Islet of Langerhans (tissue), 1 donor: Measurements from ENCODE around the gene COX11.

Experiments
- FAIRE-seq: peaks from one replicate; lab custom pipeline; 2011; peaks lifted over from hg19 to GRCh38; lab: Jason Lieb, UNC

Gene COX11

GRCh38 chr17:54967621-54968261 lies 713 bp downstream of the COX11 start:
- no peak for FAIRE-seq

- no peak for FAIRE-seq
Measured at GRCh38 chr17:54956791-54957190, 11.7 kb downstream of the COX11 start.

- FAIRE-seq: no peak
Measured at GRCh38 chr17:54951286-54951685, 17.2 kb downstream of the COX11 start.

- peak; percentile 98 for FAIRE-seq
Measured at GRCh38 chr17:54950116-54950515, 18.3 kb downstream of the COX11 start.

- FAIRE-seq: no peak
Measured at GRCh38 chr17:54948380-54948779, 20.1 kb downstream of the COX11 start.

GRCh38 chr17:54947396-54947795 lies 21.1 kb downstream of the COX11 start:
- no peak for FAIRE-seq

- no peak for FAIRE-seq
Measured at GRCh38 chr17:54945671-54946070, 22.8 kb downstream of the COX11 start.

- FAIRE-seq: no peak
Measured at GRCh38 chr17:54945231-54945630, 23.2 kb downstream of the COX11 start.

- no peak for FAIRE-seq
Measured at GRCh38 chr17:54944796-54945195, 23.7 kb downstream of the COX11 start.

GRCh38 chr17:54941285-54941684 lies 27.2 kb downstream of the COX11 start:
- no peak for FAIRE-seq

- no peak for FAIRE-seq
Measured at GRCh38 chr17:54937426-54937825, 31.0 kb downstream of the COX11 start.

- FAIRE-seq: no peak
Measured at GRCh38 chr17:54937018-54937417, 31.4 kb downstream of the COX11 start.

GRCh38 chr17:54935471-54935870 lies 33.0 kb downstream of the COX11 start:
- FAIRE-seq: no peak

- no peak for FAIRE-seq
Measured at GRCh38 chr17:54933921-54934320, 34.5 kb downstream of the COX11 start.

- no peak for FAIRE-seq
Measured at GRCh38 chr17:54932711-54933110, 35.7 kb downstream of the COX11 start.

- FAIRE-seq: no peak
Measured at GRCh38 chr17:54927525-54927924, 40.9 kb downstream of the COX11 start.

GRCh38 chr17:54924405-54924804 lies 44.0 kb downstream of the COX11 start:
- no peak for FAIRE-seq

GRCh38 chr17:54920819-54921218 lies 47.6 kb downstream of the COX11 start:
- FAIRE-seq: no peak

GRCh38 chr17:54919425-54919824 lies 49.0 kb downstream of the COX11 start:
- no peak for FAIRE-seq

- peak; percentile 72 for FAIRE-seq
Measured at GRCh38 chr17:54916721-54917120, 51.7 kb downstream of the COX11 start.
